ENCODE data around the gene VAV3.

Gene VAV3

DNA sequence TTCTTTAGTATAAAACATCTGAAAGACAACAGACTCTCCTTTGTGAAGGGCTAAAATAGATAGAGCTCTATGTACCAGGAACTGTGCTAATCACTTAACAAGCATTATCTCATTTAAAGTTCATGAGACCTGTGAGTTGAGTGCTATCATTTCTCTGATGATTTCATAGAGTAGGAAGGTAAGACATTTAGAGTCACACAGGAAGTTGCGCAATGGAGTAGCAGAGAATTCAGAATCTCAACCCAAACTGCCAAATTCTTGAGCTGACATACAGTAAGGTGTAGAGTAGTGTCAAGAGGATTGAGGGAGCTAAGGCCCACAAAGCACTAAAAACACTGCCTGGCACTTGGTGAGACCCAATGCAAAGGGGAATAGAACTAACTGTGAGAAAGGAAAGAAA, 439.8 kb downstream of the VAV3 start:
- DNase-seq, result peak; percentile 62

DNA sequence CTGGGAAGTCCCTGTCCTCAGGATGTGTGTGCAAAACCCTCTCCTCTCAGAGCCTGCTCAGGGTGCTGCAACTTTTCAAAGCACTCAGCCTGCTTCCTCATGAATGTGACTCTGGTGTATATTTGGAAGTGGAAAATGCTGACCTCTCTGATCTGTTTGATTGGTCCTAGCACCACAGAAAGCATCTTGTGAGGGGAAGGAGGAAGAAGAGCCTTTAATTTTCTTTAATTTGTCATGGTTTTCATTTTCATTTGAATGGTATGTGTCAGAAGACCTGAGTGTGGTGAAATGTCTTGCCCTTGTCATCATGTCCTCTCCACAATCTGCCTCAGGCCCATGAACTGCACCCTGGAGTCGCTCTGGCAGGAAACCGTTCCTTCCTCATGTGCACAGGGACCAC, 440.7 kb downstream of the VAV3 start:
- DNase-seq, result no peak

DNA sequence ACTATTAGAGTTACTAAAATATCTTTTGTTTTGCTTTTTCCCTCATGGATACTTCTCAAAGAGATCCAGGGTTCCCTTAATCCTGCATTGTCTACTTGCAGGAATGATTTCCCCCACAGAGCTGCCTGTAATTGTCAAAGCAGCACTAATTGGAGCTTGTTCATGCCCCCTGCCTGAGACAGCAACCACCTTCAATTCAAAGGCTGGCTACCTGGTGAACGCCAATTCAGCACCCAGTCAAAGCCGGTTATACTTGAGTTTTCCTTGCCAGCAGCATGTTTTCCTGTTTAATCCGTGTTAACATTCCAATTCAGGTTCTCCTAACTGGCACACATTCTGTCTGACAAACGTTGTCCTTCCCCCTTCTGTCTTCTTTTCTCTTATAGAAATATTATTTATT, 441.2 kb downstream of the VAV3 start:
- no peak for DNase-seq

DNA sequence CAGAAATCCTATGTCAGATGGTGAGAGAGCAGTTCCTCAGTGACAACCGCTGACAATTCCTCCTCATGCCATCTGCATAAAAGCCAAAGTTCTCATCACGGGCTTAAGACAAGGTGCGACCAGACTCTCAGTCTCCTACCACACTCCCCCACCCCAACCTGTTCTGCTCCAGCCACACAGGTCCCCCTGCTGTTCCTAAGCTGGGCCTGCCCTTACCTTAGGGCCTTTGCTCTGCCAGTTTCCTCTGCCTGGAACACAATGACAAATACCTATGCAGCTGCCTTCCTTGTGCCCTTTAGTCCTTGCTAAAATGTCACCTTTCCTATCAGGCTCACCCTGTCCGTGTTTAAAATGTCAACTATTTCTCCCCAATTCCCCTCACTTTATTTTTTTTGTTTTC, 441.9 kb downstream of the VAV3 start:
- DNase-seq, result no peak
